ENCODE data around the gene FASTKD1.
"Not testable (repeated sequence)": the region's sequence is repeated elsewhere in the genome, so short reads cannot be mapped to it uniquely, and the experiment has no call there.

The FASTKD1 gene

GRCh38 chr2:169572821-169573159 is 875 bp downstream of the FASTKD1 start:
- Histone ChIP-seq H3K4me3 (ENCODE audit: low read length, poor library complexity, severe bottlenecking) (peak overlapping the region; percentile 88), H3K9ac (ENCODE audit: low read depth, low read length, poor library complexity, severe bottlenecking) (peak overlapping the region; percentile 71), H3F3A (ENCODE audit: low read depth) (no peaks in the 10 kb centered on the region), H3K4me2 (ENCODE audit: low read depth, low read length, poor library complexity, severe bottlenecking) (peak overlapping the region; percentile 78), H2AFZ (ENCODE audit: low read length) (peak overlapping the region; percentile 83; the same call in 1 of the 2 replicates), H3K9me3 (ENCODE audit: insufficient read depth, low read depth, low read length) (no peaks in the 10 kb centered on the region), H3K27me3 (ENCODE audit: insufficient read depth, low read length, poor library complexity, severe bottlenecking) (no peaks in the 10 kb centered on the region), H3K4me1 (ENCODE audit: insufficient read depth, low read length, poor library complexity, severe bottlenecking) (peaks cover 31% of the 10 kb centered on the region), H3K79me2 (ENCODE audit: insufficient read depth, low read length) (peaks cover 46% of the 10 kb centered on the region), H3K36me3 (ENCODE audit: insufficient read depth, low read length) (no peaks in the 10 kb centered on the region), H3K9me2 (replicated peaks; ENCODE audit: low read depth, low read length) (no peaks in the 10 kb centered on the region), H4K20me1 (ENCODE audit: insufficient read depth, low read length, poor library complexity, severe bottlenecking) (peaks cover 20% of the 10 kb centered on the region)
- TF ChIP-seq EZH2phosphoT487 (IDR thresholded peaks at IDR 0.05; ENCODE audit: borderline replicate concordance) = no peak
- no peak for TF ChIP-seq CTCF (conservative IDR thresholded peaks at IDR 0.05; ENCODE audit: low read length)

GRCh38 chr2:169572189-169572588 is 1.5 kb downstream of the FASTKD1 start:
- Histone ChIP-seq H3K27me3 (ENCODE audit: insufficient read depth, low read length, poor library complexity, severe bottlenecking) (no peaks in the 10 kb centered on the region), H3K79me2 (ENCODE audit: insufficient read depth, low read length) (peaks cover 46% of the 10 kb centered on the region), H3K9me2 (replicated peaks; ENCODE audit: low read depth, low read length) (no peaks in the 10 kb centered on the region), H3K4me3 (ENCODE audit: low read length, poor library complexity, severe bottlenecking) (peak overlapping the region; percentile 88), H3K9me3 (ENCODE audit: insufficient read depth, low read depth, low read length) (no peaks in the 10 kb centered on the region), H3K36me3 (ENCODE audit: insufficient read depth, low read length) (no peaks in the 10 kb centered on the region), H4K20me1 (ENCODE audit: insufficient read depth, low read length, poor library complexity, severe bottlenecking) (peaks cover 23% of the 10 kb centered on the region), H3F3A (ENCODE audit: low read depth) (no peaks in the 10 kb centered on the region), H3K4me2 (ENCODE audit: low read depth, low read length, poor library complexity, severe bottlenecking) (peak overlapping the region; percentile 78), H3K4me1 (ENCODE audit: insufficient read depth, low read length, poor library complexity, severe bottlenecking) (peaks cover 33% of the 10 kb centered on the region), H3K9ac (ENCODE audit: low read depth, low read length, poor library complexity, severe bottlenecking) (peak overlapping the region; percentile 44), H2AFZ (ENCODE audit: low read length) (no peak overlapping the region)
- no peak for TF ChIP-seq EZH2phosphoT487 (IDR thresholded peaks at IDR 0.05; ENCODE audit: borderline replicate concordance)
- no peak for TF ChIP-seq CTCF (conservative IDR thresholded peaks at IDR 0.05; ENCODE audit: low read length)

- Histone ChIP-seq H3F3A (ENCODE audit: low read depth) (no peaks in the 10 kb centered on the region), H3K4me3 (ENCODE audit: low read length, poor library complexity, severe bottlenecking) (peak overlapping the region; percentile 88), H3K9me3 (ENCODE audit: insufficient read depth, low read depth, low read length) (no peaks in the 10 kb centered on the region), H3K4me1 (ENCODE audit: insufficient read depth, low read length, poor library complexity, severe bottlenecking) (peaks cover 33% of the 10 kb centered on the region), H3K4me2 (ENCODE audit: low read depth, low read length, poor library complexity, severe bottlenecking) (peak overlapping the region; percentile 78), H4K20me1 (ENCODE audit: insufficient read depth, low read length, poor library complexity, severe bottlenecking) (peaks cover 23% of the 10 kb centered on the region), H3K27me3 (ENCODE audit: insufficient read depth, low read length, poor library complexity, severe bottlenecking) (no peaks in the 10 kb centered on the region), H2AFZ (ENCODE audit: low read length) (no peak overlapping the region), H3K9me2 (replicated peaks; ENCODE audit: low read depth, low read length) (no peaks in the 10 kb centered on the region), H3K79me2 (ENCODE audit: insufficient read depth, low read length) (peaks cover 46% of the 10 kb centered on the region), H3K36me3 (ENCODE audit: insufficient read depth, low read length) (no peaks in the 10 kb centered on the region), H3K9ac (ENCODE audit: low read depth, low read length, poor library complexity, severe bottlenecking) (peak overlapping the region; percentile 44)
- TF ChIP-seq EZH2phosphoT487 (IDR thresholded peaks at IDR 0.05; ENCODE audit: borderline replicate concordance) (no peak), CTCF (conservative IDR thresholded peaks at IDR 0.05; ENCODE audit: low read length) (no peak)
Observed at GRCh38 chr2:169571571-169571970, 2.1 kb downstream of the FASTKD1 start.

GRCh38 chr2:169570752-169571151 is 2.9 kb downstream of the FASTKD1 start:
- not testable (repeated sequence) for H3F3A ChIP-seq (ENCODE audit: low read depth); H3K27me3 ChIP-seq (ENCODE audit: insufficient read depth, low read length, poor library complexity, severe bottlenecking); H3K36me3 ChIP-seq (ENCODE audit: insufficient read depth, low read length); H2AFZ ChIP-seq (ENCODE audit: low read length); H3K9me3 ChIP-seq (ENCODE audit: insufficient read depth, low read depth, low read length); H3K9me2 ChIP-seq (replicated peaks; ENCODE audit: low read depth, low read length)
- Histone ChIP-seq H3K79me2 (ENCODE audit: insufficient read depth, low read length) (peaks cover 46% of the 10 kb centered on the region), H4K20me1 (ENCODE audit: insufficient read depth, low read length, poor library complexity, severe bottlenecking) (peaks cover 23% of the 10 kb centered on the region), H3K4me3 (ENCODE audit: low read length, poor library complexity, severe bottlenecking) (peak overlapping the region; percentile 88), H3K9ac (ENCODE audit: low read depth, low read length, poor library complexity, severe bottlenecking) (peak overlapping the region; percentile 37), H3K4me1 (ENCODE audit: insufficient read depth, low read length, poor library complexity, severe bottlenecking) (peaks cover 33% of the 10 kb centered on the region), H3K4me2 (ENCODE audit: low read depth, low read length, poor library complexity, severe bottlenecking) (peak overlapping the region; percentile 62)
